A549 (cell line): ENCODE results near the gene DISC1.

ENCODE experiments used
- CTCF ChIP-seq: fragments of >200 bp; sonication (Bioruptor Twin); formaldehyde crosslinking; IDR thresholded peaks from 3 replicates; pipeline ENCODE4 v1.5.1; 2016
- EP300 ChIP-seq, 2 experiments: fragments of >200 bp; sonication (Bioruptor Twin); formaldehyde crosslinking; IDR thresholded peaks; 2 replicates in 1 of 2; 3 replicates in 1 of 2; pipeline ENCODE4 v1.6.1; 2016 to 2017
- HOXA7 ChIP-seq: fragments of 250-450 bp; sonication (Bioruptor Pico); IDR thresholded peaks from 2 replicates; pipeline ENCODE4 v1.5.0; 2020; ENCODE audit warnings: mild to moderate bottlenecking, moderate library complexity
- KDM1A ChIP-seq: fragments of 200-600 bp; sonication (generic); IDR thresholded peaks from 2 replicates; pipeline ENCODE4 v1.6.1; 2016; ENCODE audit warnings: low read depth, mild to moderate bottlenecking
- KDM5A ChIP-seq: fragments of 200-600 bp; sonication (generic); IDR thresholded peaks from 2 replicates; pipeline ENCODE4 v1.6.1; 2016; ENCODE audit warnings: antibody characterized with exemption, mild to moderate bottlenecking
- POLR2A ChIP-seq: IDR thresholded peaks from 2 replicates; pipeline ENCODE4 v1.6.1; 2012; ENCODE audit warnings: mild to moderate bottlenecking, low read length
- RAD21 ChIP-seq, 2 experiments: fragments of >200 bp in 1 of 2; sonication (Bioruptor Twin) in 1 of 2; formaldehyde crosslinking in 1 of 2; IDR thresholded peaks in 1 of 2; conservative IDR thresholded peaks in 1 of 2; 2 replicates in 1 of 2; 3 replicates in 1 of 2; pipeline ENCODE4 v1.6.1; 2012 to 2018; ENCODE audit warnings: inconsistent platforms in 1 of 2

- no peak for TF ChIP-seq POLR2A
- no peak for TF ChIP-seq KDM1A
- no peak for TF ChIP-seq KDM5A
- TF ChIP-seq EP300 (IDR thresholded peaks at IDR 0.05) = no peak
- TF ChIP-seq HOXA7 (CRISPR knock-in tag) = no peak
- no peak for TF ChIP-seq RAD21 (conservative IDR thresholded peaks at IDR 0.05 in 1 of 2, IDR thresholded peaks at IDR 0.05 in 1 of 2)
- no peak for TF ChIP-seq CTCF
Observed at GRCh38 chr1:231934797-231935196, 308.2 kb downstream of the DISC1 start.
